Naive thymus-derived CD8-positive, alpha-beta T cell (primary cell): ENCODE measurements around the gene AOC1. TPM values are rescaled to one million over a fixed set of nuclear protein-coding genes. Genes with fewer than 3 reads are reported as not detected.

Experiments
- ATAC-seq, 2 donors: fragments of 150-1000 bp; cut with Tn5 transposase in 1 of 2; sonication (Bioruptor Pico), chemical (Tn5 transposase) in 1 of 2; 1 replicate in 1 of 2; 2 replicates in 1 of 2; pipeline ENCODE4 v1.10.0; 2021; ENCODE audit warnings: mild to moderate bottlenecking in 2 of 2, moderate library complexity in 2 of 2
- POLR2A ChIA-PET: fragments of 350-600 bp; sonication (Branson Sonifier 250); formaldehyde crosslinking; loops from one replicate; lab custom pipeline; 2021; ENCODE audit warnings: antibody characterized with exemption; lab: Charles Lee
- DNase-seq, 10 donors: peaks; one replicate each; pipeline versions ENCODE4 v3.0.0 to v3.0.0-alpha.2; 2020 to 2022
- H3K27ac Mint-ChIP-seq, 10 donors: one replicate each; pipeline ENCODE4 v1.8.0; 2020 to 2022; ENCODE audit warnings: mild to moderate bottlenecking in 10 of 10, mixed read lengths in 10 of 10, moderate library complexity in 4 of 10, inconsistent platforms in 1 of 10
- H3K27me3 Mint-ChIP-seq, 5 donors: one replicate each; pipeline ENCODE4 v1.8.0; 2021 to 2022; ENCODE audit warnings: mixed read lengths in 5 of 5
- H3K36me3 Mint-ChIP-seq, 3 donors: one replicate each; pipeline ENCODE4 v1.8.0; 2020 to 2022; ENCODE audit warnings: mixed read lengths in 3 of 3, mild to moderate bottlenecking in 2 of 3, inconsistent platforms in 1 of 3
- H3K4me1 Mint-ChIP-seq, 4 donors: one replicate each; pipeline ENCODE4 v1.8.0; 2021 to 2022; ENCODE audit warnings: mixed read lengths in 4 of 4
- H3K4me3 Mint-ChIP-seq, 10 donors: one replicate each; pipeline ENCODE4 v1.8.0; 2020 to 2022; ENCODE audit warnings: mild to moderate bottlenecking in 10 of 10, mixed read lengths in 10 of 10, moderate library complexity in 6 of 10, inconsistent platforms in 1 of 10
- H3K9me3 Mint-ChIP-seq, 9 donors: one replicate each; pipeline ENCODE4 v1.8.0; 2020 to 2022; ENCODE audit warnings: mixed read lengths in 9 of 9, mild to moderate bottlenecking in 3 of 9, inconsistent platforms in 1 of 9, moderate library complexity in 1 of 9
- polyA plus RNA-seq, 3 donors: library from polyadenylated mRNA; unstranded; fragments of 300-500 nt; fragmentation: Illumina TruSeq; gene quantifications; one replicate each; pipeline ENCODE4 v1.2.3, GENCODE V29; 2021
- total RNA-seq, 8 experiments: library from RNA in 2 of 8; stranded (reverse) in 2 of 8; gene quantifications; one replicate each; pipeline ENCODE4 v1.2.3 and lab custom pipeline; 2021 to 2026

Gene AOC1
- total and polyA plus RNA-seq, 5 experiments from 2014 or later, result not detected

GRCh38 chr7:150854066-150855000 lies 2.0 kb downstream of the AOC1 start:
- DNase-seq (peak in 1 of 10 donors; percentile 45), ATAC-seq (no peak)
- POLR2A ChIA-PET, result no interaction called here
- H3K4me3 Mint-ChIP-seq, result no peak overlapping the region
- H3K4me1 Mint-ChIP-seq, result peaks cover 0 to 10% (median 7%) of the 10 kb centered on the region in 4 donors
- peaks cover 14 to 43% (median 32%) of the 10 kb centered on the region in 5 donors for H3K27me3 Mint-ChIP-seq
- peak overlapping the region in 2 of 10 donors; percentile 33 to 34 for H3K27ac Mint-ChIP-seq
- no peaks in the 10 kb centered on the region for H3K36me3 Mint-ChIP-seq
- H3K9me3 Mint-ChIP-seq, result no peaks in the 10 kb centered on the region

GRCh38 chr7:150855046-150855445 lies 2.7 kb downstream of the AOC1 start:
- H3K4me3 Mint-ChIP-seq, result no peak overlapping the region
- no peak for ATAC-seq
- no peak overlapping the region for H3K27ac Mint-ChIP-seq
- H3K36me3 Mint-ChIP-seq, result no peaks in the 10 kb centered on the region
- peaks cover 15 to 43% (median 32%) of the 10 kb centered on the region in 5 donors for H3K27me3 Mint-ChIP-seq
- POLR2A ChIA-PET, result no interaction called here
- no peaks in the 10 kb centered on the region for H3K9me3 Mint-ChIP-seq
- no peak for DNase-seq
- H3K4me1 Mint-ChIP-seq, result peaks cover 0 to 8% (median 7%) of the 10 kb centered on the region in 4 donors

- H3K4me1 Mint-ChIP-seq, result peaks cover 0 to 8% (median 7%) of the 10 kb centered on the region in 4 donors
- no peak overlapping the region for H3K27ac Mint-ChIP-seq
- ATAC-seq (no peak), DNase-seq (no peak)
- POLR2A ChIA-PET, result no interaction called here
- peaks cover 13 to 42% (median 30%) of the 10 kb centered on the region in 5 donors for H3K27me3 Mint-ChIP-seq
- H3K36me3 Mint-ChIP-seq, result no peaks in the 10 kb centered on the region
- H3K4me3 Mint-ChIP-seq, result no peak overlapping the region
- H3K9me3 Mint-ChIP-seq, result no peaks in the 10 kb centered on the region
Observed at GRCh38 chr7:150855476-150856302, 3.4 kb downstream of the AOC1 start.

- Mint-ChIP-seq H3K4me1 (peaks cover 0 to 8% (median 7%) of the 10 kb centered on the region in 4 donors), H3K27me3 (peaks cover 10 to 34% (median 23%) of the 10 kb centered on the region in 5 donors), H3K4me3 (no peak overlapping the region), H3K36me3 (no peaks in the 10 kb centered on the region), H3K27ac (no peak overlapping the region), H3K9me3 (no peaks in the 10 kb centered on the region)
- POLR2A ChIA-PET, result no interaction called here
- DNase-seq, result peak in 1 of 10 donors; percentile 54
- no peak for ATAC-seq
Observed at GRCh38 chr7:150856303-150857275, 4.3 kb downstream of the AOC1 start.

GRCh38 chr7:150857276-150858055 lies 5.1 kb downstream of the AOC1 start:
- H3K4me1 Mint-ChIP-seq, result peaks cover 0 to 4% (median 2%) of the 10 kb centered on the region in 4 donors
- peak in 1 of 10 donors; percentile 53 for DNase-seq

GRCh38 chr7:150858236-150859197 lies 6.2 kb downstream of the AOC1 start:
- peaks cover 0 to 4% (median 0%) of the 10 kb centered on the region in 3 donors for H3K36me3 Mint-ChIP-seq
- ATAC-seq (no peak), DNase-seq (peak in 1 of 10 donors; percentile 47)
- H3K4me1 Mint-ChIP-seq, result peaks cover 0 to 2% (median 0%) of the 10 kb centered on the region in 4 donors
- no peak overlapping the region for H3K27ac Mint-ChIP-seq
- peaks cover 3 to 19% (median 15%) of the 10 kb centered on the region in 5 donors for H3K27me3 Mint-ChIP-seq
- no peak overlapping the region for H3K4me3 Mint-ChIP-seq
- POLR2A ChIA-PET, result interaction anchor here (0.7 kb wide), 1 partner anchor 110 kb away, joined by 3 read pairs; no protein-coding TSS in a partner anchor
- peaks cover 0 to 3% (median 0%) of the 10 kb centered on the region in 9 donors for H3K9me3 Mint-ChIP-seq

More at GRCh38 chr7:150857276-150858055, 5.1 kb downstream of the AOC1 start:
- H3K4me3 Mint-ChIP-seq, result no peak overlapping the region
- no peaks in the 10 kb centered on the region for H3K9me3 Mint-ChIP-seq
- POLR2A ChIA-PET, result interaction anchor here (0.6 kb wide), 1 partner anchor 502 kb away, joined by 3 read pairs; no protein-coding TSS in a partner anchor
- H3K27me3 Mint-ChIP-seq, result peaks cover 8 to 26% (median 18%) of the 10 kb centered on the region in 5 donors
- no peak for ATAC-seq
- H3K27ac Mint-ChIP-seq, result no peak overlapping the region
- H3K36me3 Mint-ChIP-seq, result no peaks in the 10 kb centered on the region

- POLR2A ChIA-PET, result no interaction called here
Observed at GRCh38 chr7:150860291-150860977, 8.1 kb downstream of the AOC1 start.

GRCh38 chr7:150860978-150861295 lies 8.6 kb downstream of the AOC1 start:
- peaks cover 0 to 22% (median 20%) of the 10 kb centered on the region in 5 donors for H3K27me3 Mint-ChIP-seq
- DNase-seq, result no peak
- POLR2A ChIA-PET, result no interaction called here
- ATAC-seq, result no peak
- peak overlapping the region in 1 of 10 donors; percentile 69 for H3K27ac Mint-ChIP-seq
- H3K9me3 Mint-ChIP-seq, result peaks cover 0 to 3% (median 0%) of the 10 kb centered on the region in 9 donors
- no peak overlapping the region for H3K4me3 Mint-ChIP-seq
- H3K36me3 Mint-ChIP-seq, result peaks cover 0 to 4% (median 0%) of the 10 kb centered on the region in 3 donors
- peaks cover 0 to under 1% (median 0%) of the 10 kb centered on the region in 4 donors for H3K4me1 Mint-ChIP-seq

More at GRCh38 chr7:150860291-150860977, 8.1 kb downstream of the AOC1 start:
- Mint-ChIP-seq H3K4me3 (no peak overlapping the region), H3K36me3 (peaks cover 0 to 4% (median 0%) of the 10 kb centered on the region in 3 donors), H3K9me3 (peaks cover 0 to 3% (median 0%) of the 10 kb centered on the region in 9 donors), H3K27me3 (peaks cover 0 to 23% (median 19%) of the 10 kb centered on the region in 5 donors), H3K4me1 (peaks cover 0 to 2% (median 0%) of the 10 kb centered on the region in 4 donors), H3K27ac (no peak overlapping the region)
- DNase-seq (peak in 1 of 10 donors; percentile 38), ATAC-seq (no peak)

GRCh38 chr7:150862356-150862755 lies 10.0 kb downstream of the AOC1 start:
- no peaks in the 10 kb centered on the region for H3K4me1 Mint-ChIP-seq
- no peak overlapping the region for H3K4me3 Mint-ChIP-seq
- peaks cover 0 to 19% (median 11%) of the 10 kb centered on the region in 5 donors for H3K27me3 Mint-ChIP-seq
- H3K27ac Mint-ChIP-seq, result no peak overlapping the region
- H3K36me3 Mint-ChIP-seq, result peaks cover 0 to 4% (median 0%) of the 10 kb centered on the region in 3 donors
- H3K9me3 Mint-ChIP-seq, result peaks cover 0 to 3% (median 0%) of the 10 kb centered on the region in 9 donors
- ATAC-seq (no peak), DNase-seq (no peak)
- POLR2A ChIA-PET, result no interaction called here

- Mint-ChIP-seq H3K4me3 (no peak overlapping the region), H3K27ac (no peak overlapping the region), H3K27me3 (peaks cover 6 to 27% (median 18%) of the 10 kb centered on the region in 5 donors), H3K36me3 (peaks cover 0 to 4% (median 0%) of the 10 kb centered on the region in 3 donors), H3K4me1 (no peaks in the 10 kb centered on the region), H3K9me3 (peaks cover 0 to 3% (median 0%) of the 10 kb centered on the region in 9 donors)
- ATAC-seq (no peak), DNase-seq (peak in 1 of 10 donors; percentile 32)
- POLR2A ChIA-PET, result no interaction called here
Observed at GRCh38 chr7:150863946-150864345, 11.6 kb downstream of the AOC1 start.
